ELR (cell line): ENCODE data around the gene LSP1.
A peak's percentile ranks its signal among the peaks of the same experiment; 100 is the strongest.
"Not testable (repeated sequence)": the region's sequence is repeated elsewhere in the genome, so short reads cannot be mapped to it uniquely, and the experiment has no call there.

ENCODE experiments used
- DNase-seq: peaks from one replicate; pipeline ENCODE4 v3.0.0-alpha.2; 2015; ENCODE audit warnings: low read depth

Gene LSP1

DNA sequence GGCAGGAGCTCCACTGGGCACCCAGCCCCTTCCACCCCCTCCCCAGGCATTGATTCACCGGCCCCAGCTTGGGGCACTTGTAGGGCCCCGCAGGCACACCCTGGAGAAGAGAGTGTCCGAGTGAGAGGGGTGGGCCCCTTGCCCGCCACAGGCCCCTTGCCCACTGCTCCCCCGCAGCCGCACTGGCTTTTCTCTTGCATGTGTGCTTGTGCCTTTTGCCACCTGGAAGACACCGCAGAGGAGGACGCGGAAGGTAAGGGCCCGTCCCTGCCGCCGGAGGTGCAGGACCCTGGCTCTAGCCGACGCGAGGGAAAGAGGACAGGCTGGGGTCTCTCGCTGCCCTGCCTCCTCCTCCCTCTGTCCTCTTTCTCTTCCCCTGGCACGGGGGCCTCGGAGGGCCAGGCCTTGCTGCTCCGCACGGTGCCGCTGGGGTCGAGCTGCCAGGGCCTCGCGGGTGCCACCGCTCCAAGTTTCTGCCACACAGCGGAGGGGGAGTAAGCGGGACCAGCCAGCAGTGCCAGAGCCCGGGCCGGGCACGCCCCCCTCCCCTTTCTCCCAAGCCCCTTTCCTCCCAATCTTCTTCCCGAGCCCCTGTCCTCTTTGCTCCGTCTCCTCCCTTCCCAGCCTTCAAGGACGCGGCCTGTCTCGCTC, 76.1 kb downstream of the LSP1 start:
- no peak for DNase-seq

DNA sequence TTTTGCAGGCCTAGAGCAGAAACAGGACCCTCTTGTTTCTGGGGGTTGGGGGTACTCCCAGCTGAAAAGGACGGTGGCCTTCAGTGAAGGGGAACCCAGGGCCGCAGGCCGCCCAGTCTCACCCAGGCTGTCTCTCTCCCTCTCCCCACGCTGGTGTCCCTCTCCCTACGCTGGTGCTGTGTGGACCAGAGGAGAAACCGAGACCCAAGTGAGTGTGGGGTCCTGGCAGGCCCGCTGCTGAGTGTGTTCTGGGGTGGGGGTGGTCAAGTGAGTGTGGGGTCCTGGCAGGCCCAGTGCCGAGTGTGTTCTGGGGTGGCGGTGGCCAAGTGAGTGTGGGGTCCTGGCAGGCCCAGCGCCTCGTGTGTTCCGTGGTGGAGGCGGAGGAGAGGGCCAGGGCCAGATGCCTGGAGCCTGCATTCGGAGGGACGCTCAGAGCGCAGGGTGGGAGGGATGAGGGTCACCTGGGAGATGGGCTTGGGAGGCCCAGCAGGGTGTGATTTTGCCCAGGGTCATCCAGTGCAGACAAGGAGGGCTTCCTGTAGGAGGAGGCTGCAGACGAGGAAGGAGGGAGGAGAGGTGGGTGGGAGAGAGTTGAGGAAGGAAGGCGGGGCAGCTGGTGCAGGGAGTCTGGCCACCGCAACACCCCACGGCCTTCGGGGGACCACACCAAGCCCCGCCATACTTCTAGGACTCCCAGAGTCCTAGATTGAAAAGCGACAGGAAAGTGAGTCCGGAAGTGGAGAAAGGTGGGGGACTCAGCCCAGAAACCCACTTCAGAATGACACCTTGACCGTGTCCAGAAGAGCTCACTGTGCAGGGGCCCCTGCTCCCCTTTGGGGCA, 77.0 kb downstream of the LSP1 start:
- DNase-seq = no peak

DNA sequence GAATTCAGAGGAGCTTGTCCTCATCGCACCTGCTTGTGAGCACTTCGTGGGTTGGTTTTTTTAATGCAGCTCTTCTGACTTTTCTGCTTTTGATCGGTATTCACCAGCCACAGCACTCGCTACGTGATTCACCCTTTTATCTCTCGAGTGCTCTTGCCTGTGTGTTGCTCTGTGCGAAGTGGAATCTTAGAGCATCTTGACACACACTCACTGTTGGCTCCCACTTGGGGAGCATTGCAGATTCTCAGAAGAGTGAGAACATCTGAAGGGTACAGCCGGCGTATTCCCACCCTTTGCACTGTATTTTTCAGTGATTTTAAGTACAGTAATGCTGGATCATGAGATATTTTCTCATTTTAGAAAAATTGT, 77.6 kb downstream of the LSP1 start:
- no peak for DNase-seq

DNA sequence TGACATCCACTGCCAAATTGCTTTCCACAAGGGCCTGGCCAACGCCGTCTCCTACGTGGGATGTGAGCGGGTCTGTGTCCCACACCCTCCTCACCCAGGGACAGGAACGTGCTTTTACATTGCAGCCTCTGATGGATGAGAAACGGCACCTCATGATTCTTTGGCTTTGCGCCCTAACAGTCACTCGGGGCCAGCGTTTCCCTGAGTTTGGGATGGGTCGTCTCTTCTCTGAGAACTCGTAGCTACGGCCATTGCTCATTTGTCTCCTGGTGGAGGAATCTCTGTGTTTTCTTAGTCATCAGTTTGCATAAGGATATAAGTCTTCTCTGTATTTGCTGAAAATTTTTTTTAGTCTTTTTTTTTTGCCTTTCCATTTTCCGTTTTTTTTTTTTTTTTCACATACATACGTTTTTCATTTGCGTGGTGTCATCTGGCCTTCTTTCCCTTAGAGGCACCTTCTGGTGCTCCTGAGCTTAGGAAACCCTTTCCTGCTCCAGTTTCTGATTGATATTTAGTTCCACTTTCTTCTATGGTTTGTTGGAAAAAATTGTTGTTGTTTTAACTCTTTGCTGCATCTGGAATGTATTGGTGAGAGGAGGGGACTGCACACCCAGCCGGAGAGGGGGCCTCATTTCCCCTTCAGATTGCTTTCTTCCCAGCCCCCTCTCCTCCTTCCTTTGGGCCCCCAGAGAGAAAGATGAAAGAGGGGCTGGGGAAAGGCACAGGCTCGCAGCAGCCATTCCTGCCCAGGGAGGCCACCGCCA, 78.6 kb downstream of the LSP1 start:
- no peak for DNase-seq

DNA sequence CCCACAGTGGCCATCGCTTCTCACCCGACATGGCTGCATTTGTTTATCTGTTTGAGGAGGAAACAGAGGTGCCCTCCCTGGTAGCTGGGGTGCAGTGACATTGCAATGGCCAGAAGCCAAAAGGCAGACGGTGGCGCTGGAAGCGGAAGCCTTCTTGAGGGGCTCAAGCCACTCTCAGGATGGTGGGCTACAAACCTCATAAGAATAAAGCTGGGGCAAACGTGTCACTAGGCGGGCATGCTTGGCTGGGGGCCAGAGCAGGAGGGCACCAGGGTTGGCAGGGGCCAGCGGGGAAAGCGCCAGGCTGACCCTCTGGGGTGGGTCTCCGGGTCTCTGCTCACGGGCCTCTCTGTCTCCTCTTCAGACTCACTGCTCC, 79.2 kb downstream of the LSP1 start:
- DNase-seq = no peak

DNA sequence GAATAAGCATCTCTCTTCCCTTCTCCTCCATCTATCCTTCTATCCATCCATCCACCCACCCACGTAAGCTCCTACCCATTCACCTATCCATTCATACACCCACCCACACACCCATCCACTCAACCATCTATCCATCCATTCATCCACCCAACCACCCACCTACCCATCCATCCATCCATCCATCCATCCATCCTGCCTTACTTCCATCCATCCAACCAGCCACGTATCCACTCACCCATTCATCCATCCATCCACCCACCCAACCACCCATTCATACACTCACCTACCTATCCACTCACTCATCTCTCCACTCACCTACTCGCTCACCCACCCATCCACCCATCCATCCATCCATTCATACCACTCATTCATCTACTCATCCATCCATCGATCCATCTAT, 79.8 kb downstream of the LSP1 start:
- DNase-seq = no peak

DNA sequence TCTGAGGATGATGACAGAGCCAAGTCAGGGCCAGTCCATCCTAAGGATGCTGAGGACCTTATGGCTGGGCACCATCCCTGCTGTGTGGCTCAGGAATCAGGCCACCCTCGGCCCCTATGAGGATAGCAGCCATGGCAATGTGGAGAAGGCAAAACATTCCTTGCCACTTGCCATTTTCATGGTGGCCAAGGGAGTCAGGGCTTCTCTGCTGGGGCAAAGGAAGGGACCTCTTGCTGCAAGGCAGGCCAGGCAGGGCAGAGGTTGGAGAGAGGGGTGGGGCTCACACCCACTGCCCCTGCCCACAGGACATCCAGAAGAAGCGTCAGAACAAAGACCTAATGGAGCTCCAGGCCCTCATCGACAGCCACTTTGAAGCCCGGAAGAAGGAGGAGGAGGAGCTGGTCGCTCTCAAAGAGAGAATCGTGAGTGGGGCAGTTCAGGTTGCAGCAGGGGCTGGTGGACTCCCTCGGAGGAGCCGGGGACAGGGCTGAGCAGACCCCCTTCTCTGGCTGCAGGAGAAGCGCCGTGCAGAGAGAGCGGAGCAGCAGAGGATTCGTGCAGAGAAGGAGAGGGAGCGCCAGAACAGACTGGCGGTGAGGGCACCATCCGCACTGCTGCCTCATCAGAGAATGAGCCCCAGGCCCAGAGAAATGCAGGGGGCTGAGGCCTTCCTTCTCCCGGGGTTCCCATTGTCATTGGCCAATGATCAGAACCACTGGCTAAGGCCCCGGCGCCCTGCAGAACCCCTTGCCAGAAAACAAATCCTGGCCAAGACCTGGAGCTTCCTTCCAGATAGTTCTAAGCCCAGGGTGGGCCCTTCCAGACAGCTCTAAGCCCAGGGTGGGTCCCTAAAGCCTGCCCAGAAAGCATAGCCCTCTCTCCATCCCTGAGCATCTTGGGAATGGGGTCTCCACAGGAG, 80.8 kb downstream of the LSP1 start:
- DNase-seq = no peak

DNA sequence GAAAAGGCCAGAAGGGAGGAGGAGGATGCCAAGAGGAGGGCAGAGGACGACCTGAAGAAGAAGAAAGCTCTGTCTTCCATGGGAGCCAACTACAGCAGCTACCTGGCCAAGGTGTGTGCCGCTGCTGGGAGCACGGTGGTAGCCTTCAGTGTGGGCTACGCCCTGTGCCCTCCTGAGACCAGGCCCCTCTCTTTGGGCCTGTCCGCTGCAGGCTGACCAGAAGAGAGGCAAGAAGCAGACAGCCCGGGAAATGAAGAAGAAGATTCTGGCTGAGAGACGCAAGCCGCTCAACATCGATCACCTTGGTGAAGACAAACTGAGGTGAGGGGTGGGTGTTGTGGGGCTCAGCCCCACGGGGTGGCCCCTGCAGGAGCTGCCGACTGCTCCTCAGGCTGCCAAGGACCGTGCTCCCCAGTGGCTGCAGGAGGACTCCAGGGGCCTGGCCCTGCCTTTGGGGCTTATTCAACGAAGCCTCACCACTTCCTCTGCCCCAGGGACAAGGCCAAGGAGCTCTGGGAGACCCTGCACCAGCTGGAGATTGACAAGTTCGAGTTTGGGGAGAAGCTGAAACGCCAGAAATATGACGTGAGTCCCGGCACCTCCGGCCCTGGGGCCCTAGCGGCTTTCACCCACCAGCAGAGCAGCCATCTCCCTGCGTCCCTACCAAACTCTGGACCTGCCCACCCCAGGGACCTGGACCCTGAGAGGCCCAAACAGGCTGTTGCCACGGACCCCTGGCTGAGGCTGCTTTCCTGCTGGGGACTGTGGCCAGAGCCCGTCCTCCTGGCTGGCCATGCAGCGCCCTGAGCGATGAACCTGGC, 81.7 kb downstream of the LSP1 start:
- DNase-seq = no peak

DNA sequence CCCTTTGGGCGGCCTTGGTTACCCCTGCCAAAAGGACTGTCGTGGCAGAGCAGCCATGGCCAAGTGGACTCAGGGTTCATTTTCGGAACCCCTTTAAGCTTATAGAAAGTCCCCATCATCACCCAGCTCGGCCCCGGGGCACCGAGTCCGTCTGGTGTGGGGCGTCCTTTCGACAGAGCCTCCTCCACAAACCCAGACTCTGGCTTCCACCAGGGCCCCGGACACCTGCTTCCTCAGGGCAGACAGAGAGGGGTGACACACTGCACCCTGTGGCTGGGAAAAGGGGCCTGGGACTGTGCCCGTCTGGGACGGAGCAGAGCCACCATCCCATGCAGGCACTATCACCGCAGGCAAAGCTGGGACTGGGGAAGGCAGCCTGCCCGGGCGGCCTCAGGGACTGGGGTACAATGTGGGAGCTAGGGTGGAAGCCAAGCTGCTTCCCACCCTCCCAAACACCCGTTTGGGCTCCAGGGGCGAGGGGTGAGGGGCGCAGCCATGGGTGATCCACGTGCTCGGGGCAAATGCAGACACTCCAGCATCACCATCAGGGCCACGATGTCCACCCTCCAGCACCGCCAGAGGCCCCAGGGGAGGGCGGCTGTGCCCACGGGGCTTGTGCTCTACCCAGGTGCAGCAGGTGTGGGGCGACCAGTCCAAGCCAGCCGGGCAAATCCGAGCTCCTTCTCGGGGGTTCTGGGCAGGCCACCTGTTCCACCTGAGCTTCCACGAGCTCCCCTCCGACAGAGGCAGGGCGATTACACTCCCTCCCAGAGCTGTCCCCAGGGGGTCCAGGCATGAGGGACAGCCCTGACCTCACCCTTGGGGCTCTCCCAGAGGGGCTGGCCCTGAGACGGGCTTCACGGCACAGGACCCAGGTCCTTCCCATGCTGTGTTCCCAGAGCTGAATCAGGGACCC, 82.5 kb downstream of the LSP1 start:
- DNase-seq = no peak

DNA sequence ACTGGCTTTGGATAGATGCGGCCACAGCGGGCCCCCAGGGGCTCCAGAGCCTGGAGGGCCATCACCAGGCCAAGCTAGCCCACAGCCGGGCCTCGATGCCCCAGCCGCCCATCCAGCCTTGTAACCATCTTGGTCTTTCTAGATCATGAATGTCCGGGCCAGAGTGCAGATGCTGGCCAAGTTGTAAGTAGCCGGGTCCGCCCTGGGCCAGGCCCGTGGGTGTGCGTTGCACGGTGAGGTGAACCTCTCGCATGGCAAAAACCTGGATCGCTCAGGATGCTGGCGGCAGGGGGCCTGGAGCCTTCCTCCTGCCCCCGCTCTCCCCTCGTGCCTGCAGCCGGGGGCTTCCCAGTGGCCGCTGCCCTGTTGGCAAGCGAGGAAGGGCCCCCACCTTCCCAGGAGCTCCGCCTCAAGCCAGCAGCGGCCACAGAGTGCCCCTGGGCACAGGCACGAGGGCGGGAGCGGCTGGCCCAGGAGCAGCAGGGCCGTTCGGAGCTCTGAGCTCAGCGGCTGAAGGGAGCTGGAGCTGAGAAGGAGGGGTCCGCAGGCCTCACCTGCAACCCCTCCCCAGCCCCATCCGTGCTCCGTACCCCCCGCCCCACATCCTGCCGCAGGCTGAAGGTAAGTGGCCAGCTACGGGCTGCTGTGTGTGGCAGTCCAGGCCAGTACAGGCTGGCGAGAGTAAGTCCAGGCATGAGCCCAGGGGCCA, 83.3 kb downstream of the LSP1 start:
- no peak for DNase-seq

DNA sequence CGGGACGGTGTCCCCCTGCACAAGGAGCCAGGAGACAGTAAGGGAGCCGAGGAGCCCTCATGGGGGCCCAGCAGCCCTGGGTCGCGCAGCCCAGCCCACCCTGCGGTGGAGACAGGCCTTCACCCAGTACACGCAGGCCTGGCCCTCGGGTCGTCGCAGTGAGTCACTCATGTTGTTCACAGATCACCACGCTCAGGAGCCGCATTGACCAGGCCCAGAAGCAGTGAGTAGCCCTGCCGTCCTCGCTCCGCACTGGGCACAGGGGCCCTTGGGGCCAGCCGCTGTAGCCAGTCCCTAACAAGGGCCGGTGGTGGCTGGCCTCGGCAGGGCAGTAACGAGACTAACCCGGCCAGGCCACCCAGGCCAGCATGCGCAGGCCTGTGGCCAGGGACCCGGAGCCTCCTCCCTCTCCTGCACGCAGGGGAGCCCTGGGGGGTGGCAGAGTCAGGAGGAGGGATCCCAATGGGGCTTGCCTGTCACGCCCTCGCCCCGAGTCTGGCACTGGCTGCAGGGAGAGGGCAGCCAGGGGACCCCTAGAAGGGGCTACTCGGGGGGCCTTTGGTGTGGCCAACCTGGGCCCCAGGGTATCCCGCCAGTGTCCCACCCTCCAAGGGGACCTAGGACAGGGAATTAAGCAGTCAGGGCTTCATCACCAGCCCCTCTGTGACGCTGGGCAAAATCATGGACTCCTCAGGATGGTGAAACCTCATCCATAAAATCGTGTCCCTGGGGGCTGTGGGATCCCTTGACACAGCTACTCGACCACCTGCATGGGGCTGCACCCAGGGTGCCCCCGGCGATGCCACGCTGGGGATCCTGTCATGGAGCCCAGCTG, 84.1 kb downstream of the LSP1 start:
- no peak for DNase-seq

DNA sequence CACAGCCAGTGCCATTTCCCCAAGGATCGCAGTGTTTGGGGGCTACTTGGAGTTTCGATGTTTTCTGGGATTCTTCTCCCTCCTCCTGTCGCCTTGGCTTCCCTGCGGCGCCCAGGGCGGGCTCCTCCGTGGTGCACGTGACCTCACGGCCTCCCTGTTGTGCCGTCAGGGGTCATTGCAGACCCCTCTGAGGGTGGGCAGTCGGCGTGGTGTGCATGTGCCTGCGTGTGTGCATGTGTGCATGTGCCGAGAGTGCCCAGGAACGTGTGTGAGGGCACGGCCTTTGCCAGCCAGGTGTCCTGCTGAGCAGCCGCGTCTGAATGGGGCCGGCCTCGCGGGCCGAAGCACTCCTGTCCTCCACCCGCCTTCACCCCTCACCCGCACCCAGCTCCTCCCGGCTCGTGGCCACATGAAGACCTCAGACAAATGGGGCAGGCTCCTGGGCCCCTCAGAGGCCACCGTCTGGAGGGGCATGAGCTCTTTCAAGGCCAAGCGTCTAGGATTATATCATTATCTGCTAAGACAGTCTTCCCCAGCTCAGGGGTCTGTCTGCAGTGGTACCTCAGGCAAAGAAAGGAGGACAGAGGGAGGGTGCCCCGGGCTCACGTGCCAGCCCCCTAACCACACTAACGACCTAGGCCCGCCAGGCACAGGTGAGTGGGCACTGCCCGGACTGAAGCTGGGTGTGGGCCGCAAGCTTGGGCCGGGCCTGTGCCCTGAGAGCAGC, 84.9 kb downstream of the LSP1 start:
- DNase-seq = no peak

DNA sequence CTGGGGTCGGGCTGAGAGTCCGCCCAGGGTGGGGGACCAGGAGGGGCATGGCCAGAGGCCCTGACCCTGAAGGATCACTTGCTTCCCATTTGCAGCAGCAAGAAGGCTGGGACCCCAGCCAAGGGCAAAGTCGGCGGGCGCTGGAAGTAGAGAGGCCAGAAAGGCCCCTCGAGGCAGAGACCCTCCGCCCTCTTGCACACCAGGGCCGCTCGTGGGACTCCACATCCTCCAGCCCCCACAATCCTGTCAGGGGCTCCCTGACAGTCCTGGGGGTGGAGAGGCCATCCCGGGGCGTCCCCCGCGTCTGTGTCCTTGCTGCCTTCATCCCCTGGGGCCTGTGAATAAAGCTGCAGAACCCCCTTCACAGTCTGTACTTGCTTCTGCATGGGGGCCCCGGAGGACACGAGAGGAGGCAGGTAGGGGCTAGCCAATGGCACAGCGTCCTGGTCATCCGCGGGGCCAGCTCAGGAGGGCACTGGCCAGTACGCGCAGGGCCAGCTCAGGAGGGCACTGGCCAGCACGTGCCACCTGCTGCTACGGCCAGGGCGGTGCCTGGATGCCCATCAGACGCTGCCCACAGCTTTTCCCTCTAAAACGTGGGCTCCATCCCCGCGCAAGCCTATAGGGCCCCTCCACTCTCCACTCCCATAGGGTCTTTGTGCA, 85.6 kb downstream of the LSP1 start:
- DNase-seq = no peak

DNA sequence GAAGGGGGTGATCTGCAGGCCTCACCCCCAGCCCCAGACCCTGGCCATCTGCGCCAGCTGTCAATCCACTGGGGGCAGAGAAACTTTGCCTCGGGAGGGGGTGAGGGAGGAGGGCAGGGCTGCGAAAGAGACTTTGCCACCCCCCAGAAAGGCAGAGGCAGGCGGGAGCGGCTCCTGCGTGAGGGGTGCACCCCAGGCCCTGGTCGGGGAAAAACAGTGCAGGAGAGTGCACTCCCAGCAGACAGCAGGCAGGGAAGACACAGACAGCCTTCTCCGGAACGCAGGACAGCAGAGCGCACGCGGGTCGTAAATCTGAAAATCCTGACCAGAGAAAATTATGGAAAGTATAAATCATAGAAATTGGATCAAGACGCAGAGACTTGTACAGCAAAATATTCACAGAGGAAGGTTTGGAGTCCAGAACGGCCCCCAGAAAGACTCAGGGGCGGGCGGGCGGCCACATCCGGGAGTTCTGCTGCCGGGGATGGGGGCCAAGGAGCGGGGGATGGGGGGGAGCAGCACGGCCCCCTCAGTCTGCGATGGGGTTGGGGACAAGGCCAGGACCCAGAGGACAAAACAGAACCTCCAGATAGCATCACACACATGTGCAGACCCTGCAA, 86.2 kb downstream of the LSP1 start:
- peak; percentile 13 for DNase-seq

DNA sequence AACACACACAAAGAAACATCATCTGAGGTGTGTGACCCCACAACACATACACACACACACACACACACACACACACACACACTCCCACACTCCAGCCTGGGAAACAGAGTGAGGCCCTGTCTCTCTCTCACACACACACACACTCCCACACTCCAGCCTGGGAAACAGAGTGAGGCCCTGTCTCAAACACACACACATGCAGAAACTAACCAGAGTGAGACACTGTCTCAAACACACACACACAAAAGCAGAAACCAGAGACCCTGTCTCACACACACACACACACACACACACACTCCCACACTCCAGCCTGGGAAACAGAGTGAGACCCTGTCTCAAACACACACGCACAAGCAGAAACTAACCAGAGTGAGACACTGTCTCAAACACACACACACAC, 86.9 kb downstream of the LSP1 start:
- DNase-seq = not testable (repeated sequence)
